ENCODE data around the gene C19orf47.
A peak's percentile ranks its signal among the peaks of the same experiment; 100 is the strongest.

C19orf47 gene

GRCh38 chr19:40280608-40281221 lies 67.5 kb downstream of the C19orf47 start:
- DNase-seq: no peak

DNA sequence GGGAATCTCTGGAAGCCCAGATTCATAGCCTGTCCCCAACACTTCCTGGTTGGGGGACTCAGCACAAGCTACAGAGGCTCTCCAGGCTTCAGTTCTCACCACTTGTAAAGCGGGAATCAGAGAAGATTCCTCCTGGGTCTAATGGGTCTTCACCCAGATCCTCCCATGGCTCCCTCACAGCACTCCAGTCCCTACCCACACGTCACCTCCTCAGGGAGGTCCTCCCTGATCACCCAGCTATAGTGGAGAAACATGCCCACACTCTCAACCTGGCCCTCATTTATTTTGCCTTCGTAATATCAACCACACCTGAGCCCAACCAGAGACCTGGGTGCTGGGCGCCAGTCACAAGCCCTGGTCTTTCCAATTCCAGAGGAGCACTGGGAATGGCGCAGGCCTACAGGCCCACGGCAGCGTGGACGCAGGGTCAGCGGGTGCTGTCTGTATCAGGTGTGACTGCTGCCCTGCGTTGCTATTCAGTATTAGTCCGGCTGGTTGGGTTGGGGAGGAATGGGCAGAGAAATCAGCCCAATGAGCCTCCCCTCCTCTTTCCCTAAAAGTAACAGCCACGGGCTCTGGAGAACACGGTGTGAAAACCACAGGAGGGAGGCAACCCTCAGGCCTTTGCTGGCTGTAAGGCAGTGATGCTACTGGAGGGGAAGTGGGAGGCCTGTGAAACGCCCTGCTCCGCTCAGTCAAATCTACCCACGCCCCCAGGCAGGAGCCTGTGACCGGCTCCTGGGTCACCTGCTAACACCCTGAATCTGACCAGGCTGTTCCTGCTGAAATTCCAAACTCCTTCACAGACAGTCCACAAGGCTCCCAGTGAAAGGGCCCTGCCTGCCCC lies 68.2 kb downstream of the C19orf47 start:
- no peak for DNase-seq

GRCh38 chr19:40279120-40279551 lies 69.1 kb downstream of the C19orf47 start:
- no peak for DNase-seq

DNA sequence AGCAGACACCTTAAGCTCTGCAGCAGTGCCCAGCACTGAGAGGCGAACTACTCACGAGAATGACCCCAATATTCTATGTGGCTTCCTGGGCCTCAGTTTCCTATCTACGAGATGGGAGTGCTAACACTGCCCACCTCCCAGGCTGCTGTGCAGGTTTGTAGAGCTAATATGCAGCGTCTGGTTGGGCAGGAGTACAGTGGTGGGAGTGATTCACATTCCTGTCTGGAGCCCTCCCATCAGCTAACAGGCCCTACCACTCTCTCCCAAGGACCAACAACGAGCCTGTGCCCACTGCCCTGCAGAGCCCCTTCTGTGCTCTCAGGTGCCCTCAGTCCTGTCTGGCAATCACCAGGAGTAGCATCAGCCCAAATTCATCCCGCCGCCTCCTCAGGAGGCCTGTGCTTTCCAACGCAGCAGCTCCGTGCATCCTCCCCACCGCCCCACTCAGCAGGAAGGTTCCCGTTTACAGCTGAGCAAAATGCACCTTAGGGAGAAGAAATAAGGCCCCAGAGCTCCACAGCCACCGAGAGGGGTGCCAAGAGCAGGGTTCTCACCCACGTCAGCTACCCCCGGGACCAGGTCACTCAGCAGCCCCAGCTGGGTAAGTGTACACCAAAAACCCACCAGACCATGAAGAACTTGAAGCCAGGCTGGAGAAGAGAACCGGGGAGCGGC lies 69.7 kb downstream of the C19orf47 start:
- no peak for DNase-seq

GRCh38 chr19:40277356-40278059 lies 70.7 kb downstream of the C19orf47 start:
- no peak for DNase-seq

- DNase-seq: peak; percentile 28
Measured at GRCh38 chr19:40274585-40275544, 73.3 kb downstream of the C19orf47 start.

GRCh38 chr19:40273469-40274360 lies 74.5 kb downstream of the C19orf47 start:
- DNase-seq: no peak

DNA sequence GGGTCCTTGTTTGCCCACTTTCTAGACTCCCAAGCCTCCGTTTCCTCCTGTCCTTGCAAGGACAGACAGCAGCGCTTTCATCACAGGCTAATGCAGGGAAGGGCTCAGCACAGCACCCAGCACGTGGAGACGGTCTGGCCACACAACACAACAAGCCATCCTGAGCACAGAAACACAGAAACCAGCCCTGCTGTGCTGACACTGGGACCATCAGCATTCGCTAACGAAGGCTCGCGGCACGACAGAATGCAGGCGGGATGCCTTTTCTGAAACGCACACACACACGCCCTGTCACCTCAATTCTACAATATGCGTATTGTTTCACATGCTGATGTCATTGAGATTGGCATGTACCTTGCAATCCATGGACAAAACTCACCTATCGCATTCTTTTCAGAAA lies 75.9 kb downstream of the C19orf47 start:
- DNase-seq: no peak

- no peak for DNase-seq
Measured at GRCh38 chr19:40271706-40272105, 76.5 kb downstream of the C19orf47 start.

- DNase-seq: no peak
Measured at GRCh38 chr19:40270362-40271089, 77.7 kb downstream of the C19orf47 start.
